H9 (cell line): ENCODE data around the gene MGAT5. TPM values are rescaled to one million over a fixed set of nuclear protein-coding genes. Genes with fewer than 3 reads are reported as not detected.

ENCODE experiments used
- DNase-seq: peaks from one replicate; pipeline ENCODE4 v3.0.0-alpha.2; 2017
- H2AFZ ChIP-seq: one replicate; pipeline ENCODE4 v1.6.1; 2013; ENCODE audit warnings: mild to moderate bottlenecking, low read length, control low read depth, moderate library complexity
- H2AK5ac ChIP-seq: 2 replicates; pipeline ENCODE4 v1.6.1; 2013; ENCODE audit warnings: low read length, control low read depth, mixed read lengths; ENCODE audit not compliant: insufficient read length
- H2BK120ac ChIP-seq: one replicate; pipeline ENCODE4 v1.6.1; 2013; ENCODE audit warnings: low read depth, mild to moderate bottlenecking, low read length, control low read depth, inconsistent platforms; ENCODE audit not compliant: poor library complexity, severe bottlenecking
- H2BK12ac ChIP-seq: 2 replicates; pipeline ENCODE4 v1.6.1; 2013; ENCODE audit warnings: low read length, control low read depth, mixed read lengths, low read depth; ENCODE audit not compliant: insufficient read length
- H2BK15ac ChIP-seq: 2 replicates; pipeline ENCODE4 v1.6.1; 2013; ENCODE audit warnings: low read depth, low read length, control low read depth
- H2BK20ac ChIP-seq: one replicate; pipeline ENCODE4 v1.6.1; 2013; ENCODE audit warnings: low read depth, mild to moderate bottlenecking, low read length, control low read depth, inconsistent platforms; ENCODE audit not compliant: poor library complexity, severe bottlenecking
- H2BK5ac ChIP-seq: 2 replicates; pipeline ENCODE4 v1.6.1; 2013; ENCODE audit warnings: low read length, control low read depth, mixed read lengths; ENCODE audit not compliant: insufficient read length
- H3K14ac ChIP-seq: 2 replicates; pipeline ENCODE4 v1.6.1; 2013; ENCODE audit warnings: low read length, control low read depth; ENCODE audit not compliant: insufficient read depth
- H3K18ac ChIP-seq: 2 replicates; pipeline ENCODE4 v1.6.1; 2013; ENCODE audit warnings: low read depth, mild to moderate bottlenecking, mixed read lengths, low read length, control low read depth; ENCODE audit not compliant: insufficient read length
- H3K23ac ChIP-seq: 2 replicates; pipeline ENCODE4 v1.6.1; 2013; ENCODE audit warnings: low read length, control low read depth, mixed read lengths, low read depth; ENCODE audit not compliant: insufficient read length
- H3K23me2 ChIP-seq: 2 replicates; pipeline ENCODE4 v1.6.1; 2013; ENCODE audit warnings: low read depth, mild to moderate bottlenecking, mixed read lengths, low read length, control low read depth; ENCODE audit not compliant: insufficient read length, poor library complexity, severe bottlenecking
- H3K27ac ChIP-seq: 2 replicates; pipeline ENCODE4 v1.5.1; 2013; ENCODE audit warnings: low read length, control low read depth, mixed read lengths, low read depth; ENCODE audit not compliant: insufficient read length
- H3K27me3 ChIP-seq: 2 replicates; pipeline ENCODE4 v1.6.1; 2013; ENCODE audit warnings: low read length, control low read depth, inconsistent platforms; ENCODE audit not compliant: insufficient read depth
- H3K4ac ChIP-seq: 2 replicates; pipeline ENCODE4 v1.6.1; 2013; ENCODE audit warnings: low read depth, mild to moderate bottlenecking, control low read depth, inconsistent platforms, low read length, moderate library complexity
- H3K4me1 ChIP-seq: 2 replicates; pipeline ENCODE4 v1.6.1; 2013; ENCODE audit warnings: low read length, control low read depth, inconsistent platforms; ENCODE audit not compliant: insufficient read depth
- H3K4me2 ChIP-seq: 2 replicates; pipeline ENCODE4 v1.6.1; 2013; ENCODE audit warnings: low read length, control low read depth, mixed read lengths; ENCODE audit not compliant: insufficient read length, insufficient read depth
- H3K56ac ChIP-seq: 2 replicates; pipeline ENCODE4 v1.6.1; 2013; ENCODE audit warnings: low read depth, mild to moderate bottlenecking, mixed read lengths, low read length, control low read depth; ENCODE audit not compliant: insufficient read length
- H3K79me1 ChIP-seq: 2 replicates; pipeline ENCODE4 v1.6.1; 2013; ENCODE audit warnings: low read depth, mild to moderate bottlenecking, moderate library complexity, low read length, control low read depth, inconsistent platforms; ENCODE audit not compliant: insufficient read depth, poor library complexity, severe bottlenecking
- H3K79me2 ChIP-seq: 2 replicates; pipeline ENCODE4 v1.6.1; 2013; ENCODE audit warnings: low read length, control low read depth, inconsistent platforms; ENCODE audit not compliant: insufficient read depth
- H3K9ac ChIP-seq: 2 replicates; pipeline ENCODE4 v1.6.1; 2013; ENCODE audit warnings: low read length, control low read depth, mixed read lengths; ENCODE audit not compliant: insufficient read length; ENCODE audit errors: extremely low read depth
- H3K9me3 ChIP-seq: one replicate; pipeline ENCODE4 v1.6.1; 2013; ENCODE audit warnings: low read depth, low read length, inconsistent platforms; ENCODE audit not compliant: control insufficient read depth
- H3T11ph ChIP-seq: one replicate; pipeline ENCODE4 v1.6.1; 2013; ENCODE audit warnings: mild to moderate bottlenecking, low read length, control low read depth, inconsistent platforms
- H4K20me1 ChIP-seq: one replicate; pipeline ENCODE4 v1.6.1; 2013; ENCODE audit not compliant: control insufficient read depth, insufficient read length, insufficient read depth
- H4K5ac ChIP-seq: 2 replicates; pipeline ENCODE4 v1.6.1; 2013; ENCODE audit warnings: low read depth, mild to moderate bottlenecking, mixed read lengths, low read length, control low read depth; ENCODE audit not compliant: insufficient read length
- H4K8ac ChIP-seq: replicated peaks from 2 replicates; pipeline ENCODE4 v1.6.1; 2013; ENCODE audit warnings: low read length, control low read depth, mixed read lengths, low read depth; ENCODE audit not compliant: insufficient read length
- H4K91ac ChIP-seq: 2 replicates; pipeline ENCODE4 v1.6.1; 2013; ENCODE audit warnings: low read depth, mild to moderate bottlenecking, moderate library complexity, mixed read lengths, low read length, control low read depth; ENCODE audit not compliant: insufficient read length
- H3K27ac Mint-ChIP-seq, 3 experiments: 2 replicates in 2 of 3; 3 replicates in 1 of 3; pipeline ENCODE4 v1.8.0; 2020 to 2021; ENCODE audit warnings: mixed read lengths in 3 of 3, mild to moderate bottlenecking in 1 of 3, moderate library complexity in 1 of 3
- H3K27me3 Mint-ChIP-seq: 2 replicates; pipeline ENCODE4 v1.8.0; 2021; ENCODE audit warnings: low read depth, mild to moderate bottlenecking, moderate library complexity, mixed read lengths
- H3K36me3 Mint-ChIP-seq, 3 experiments: 2 replicates in 2 of 3; 3 replicates in 1 of 3; pipeline ENCODE4 v1.8.0; 2020 to 2021; ENCODE audit warnings: low read depth in 3 of 3, mixed read lengths in 3 of 3; ENCODE audit not compliant: insufficient read depth in 1 of 3
- H3K4me1 Mint-ChIP-seq, 2 experiments: 2 replicates each; pipeline ENCODE4 v1.8.0; 2020; ENCODE audit warnings: mixed read lengths in 2 of 2
- H3K4me3 Mint-ChIP-seq, 2 experiments: 2 replicates in 1 of 2; 3 replicates in 1 of 2; pipeline ENCODE4 v1.8.0; 2020 to 2021; ENCODE audit warnings: mild to moderate bottlenecking in 2 of 2, mixed read lengths in 2 of 2, moderate library complexity in 1 of 2
- H3K9me3 Mint-ChIP-seq, 2 experiments: 2 replicates in 1 of 2; 3 replicates in 1 of 2; pipeline ENCODE4 v1.8.0; 2020; ENCODE audit warnings: mild to moderate bottlenecking in 2 of 2, mixed read lengths in 2 of 2, moderate library complexity in 1 of 2
- WGBS: extraction: QIAGEN DNeasy Blood & Tissue Kit; methylation state at CpG from one replicate; pipeline ENCODE4 v1.1.7; 2013; ENCODE audit warnings: missing lambda C conversion rate, low lambda C conversion rate, mixed read lengths; ENCODE audit not compliant: insufficient read length; ENCODE audit errors: extremely low coverage; 5-methylcytosine and 5-hydroxymethylcytosine counted together
- total RNA-seq: library from RNA; stranded (reverse); gene quantifications from 2 replicates; pipeline ENCODE4 v1.2.1, GENCODE V29; 2021
- TF ChIP-seq, protein P1 (sequence below): fragments of 200-600 bp; sonication (generic); conservative IDR thresholded peaks from 3 replicates; pipeline ENCODE4 v1.8.0; 2021; ENCODE audit warnings: antibody characterized with exemption, mild to moderate bottlenecking

Gene MGAT5
- total RNA-seq, 1 experiment from 2014 or later: 25.7 TPM

DNA sequence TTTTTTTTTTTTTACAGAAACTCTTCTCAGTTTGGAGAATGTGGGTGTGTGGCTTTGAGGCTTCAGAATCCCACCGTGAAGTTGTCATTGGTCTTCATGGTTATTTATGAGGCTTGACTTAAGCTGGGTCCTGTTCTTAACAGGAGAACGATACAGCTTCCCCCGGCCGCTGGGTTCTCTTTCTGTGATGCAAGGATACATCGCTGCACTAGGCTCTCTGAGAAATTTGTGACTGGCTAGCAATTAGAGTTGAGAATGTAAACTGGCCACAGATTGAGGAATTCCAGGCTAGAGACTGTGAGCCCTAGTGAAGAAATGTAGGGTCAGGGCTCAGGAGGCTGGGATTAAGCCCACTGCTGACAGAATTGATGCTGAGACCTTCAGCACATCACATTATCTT lies 29.8 kb downstream of the MGAT5 start:
- Histone ChIP-seq H3K27me3 (no peaks in the 10 kb centered on the region), H3K79me1 (no peaks in the 10 kb centered on the region), H3K4me2 (no peak overlapping the region), H2AFZ (no peak overlapping the region), H2BK15ac (no peak overlapping the region), H3K18ac (no peak overlapping the region), H3K23me2 (no peaks in the 10 kb centered on the region), H3K4ac (no peak overlapping the region), H3K4me1 (no peaks in the 10 kb centered on the region), H3T11ph (no peak overlapping the region), H4K20me1 (no peaks in the 10 kb centered on the region), H3K27ac (no peak overlapping the region), H3K79me2 (no peaks in the 10 kb centered on the region), H3K23ac (no peak overlapping the region), H3K56ac (no peak overlapping the region), H2BK20ac (no peak overlapping the region), H2BK12ac (no peak overlapping the region), H3K14ac (no peak overlapping the region), H2BK120ac (no peak overlapping the region), H3K9ac (no peak overlapping the region), H4K91ac (no peak overlapping the region), H3K9me3 (no peaks in the 10 kb centered on the region), H4K5ac (no peak overlapping the region), H2AK5ac (no peak overlapping the region), H2BK5ac (no peak overlapping the region), H4K8ac (no peak overlapping the region)
- WGBS: no CpG with 5 or more reads among the region's 5 CpGs
- Mint-ChIP-seq H3K27ac (peak overlapping the region in 1 of 3 experiments; percentile 49; a peak in 1 of 7 replicates), H3K4me1 (peaks cover 0 to 4% of the 10 kb centered on the region in 2 experiments; a peak in 3 of 4 replicates), H3K36me3 (no peaks in the 10 kb centered on the region; a peak in 1 of 7 replicates), H3K27me3 (peaks cover under 1% of the 10 kb centered on the region; the same call in 1 of the 2 replicates), H3K9me3 (no peaks in the 10 kb centered on the region), H3K4me3 (no peak overlapping the region)
- no peak for DNase-seq
- TF ChIP-seq, protein P1, sequence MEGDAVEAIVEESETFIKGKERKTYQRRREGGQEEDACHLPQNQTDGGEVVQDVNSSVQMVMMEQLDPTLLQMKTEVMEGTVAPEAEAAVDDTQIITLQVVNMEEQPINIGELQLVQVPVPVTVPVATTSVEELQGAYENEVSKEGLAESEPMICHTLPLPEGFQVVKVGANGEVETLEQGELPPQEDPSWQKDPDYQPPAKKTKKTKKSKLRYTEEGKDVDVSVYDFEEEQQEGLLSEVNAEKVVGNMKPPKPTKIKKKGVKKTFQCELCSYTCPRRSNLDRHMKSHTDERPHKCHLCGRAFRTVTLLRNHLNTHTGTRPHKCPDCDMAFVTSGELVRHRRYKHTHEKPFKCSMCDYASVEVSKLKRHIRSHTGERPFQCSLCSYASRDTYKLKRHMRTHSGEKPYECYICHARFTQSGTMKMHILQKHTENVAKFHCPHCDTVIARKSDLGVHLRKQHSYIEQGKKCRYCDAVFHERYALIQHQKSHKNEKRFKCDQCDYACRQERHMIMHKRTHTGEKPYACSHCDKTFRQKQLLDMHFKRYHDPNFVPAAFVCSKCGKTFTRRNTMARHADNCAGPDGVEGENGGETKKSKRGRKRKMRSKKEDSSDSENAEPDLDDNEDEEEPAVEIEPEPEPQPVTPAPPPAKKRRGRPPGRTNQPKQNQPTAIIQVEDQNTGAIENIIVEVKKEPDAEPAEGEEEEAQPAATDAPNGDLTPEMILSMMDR: no peak
